ENCODE measurements around the gene SLC2A1.

DNA sequence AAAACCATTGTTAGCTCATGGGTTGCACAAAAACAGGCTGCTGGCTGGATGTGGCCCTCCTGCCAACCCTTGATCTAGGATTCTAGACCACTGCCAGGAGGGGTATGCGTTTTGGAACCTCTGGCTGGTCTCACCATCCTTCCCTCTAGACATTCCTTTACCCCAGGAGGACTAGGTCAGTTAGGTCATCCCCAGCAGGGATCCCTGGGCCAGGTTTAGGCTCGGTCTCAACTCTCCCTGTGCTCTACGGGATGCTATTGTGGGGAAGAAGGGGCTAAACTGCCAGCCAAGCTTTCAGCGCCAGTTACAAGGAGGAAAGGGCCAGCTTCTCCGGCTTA is 22.7 kb downstream of the SLC2A1 start:
- TF ChIP-seq ZNF384 (IDR thresholded peaks at IDR 0.05) (no peak), NFRKB (IDR thresholded peaks at IDR 0.05) (no peak), ARNT (IDR thresholded peaks at IDR 0.05) (no peak), SP1 (IDR thresholded peaks at IDR 0.05) (no peak)
- TF ChIP-seq, protein P1, sequence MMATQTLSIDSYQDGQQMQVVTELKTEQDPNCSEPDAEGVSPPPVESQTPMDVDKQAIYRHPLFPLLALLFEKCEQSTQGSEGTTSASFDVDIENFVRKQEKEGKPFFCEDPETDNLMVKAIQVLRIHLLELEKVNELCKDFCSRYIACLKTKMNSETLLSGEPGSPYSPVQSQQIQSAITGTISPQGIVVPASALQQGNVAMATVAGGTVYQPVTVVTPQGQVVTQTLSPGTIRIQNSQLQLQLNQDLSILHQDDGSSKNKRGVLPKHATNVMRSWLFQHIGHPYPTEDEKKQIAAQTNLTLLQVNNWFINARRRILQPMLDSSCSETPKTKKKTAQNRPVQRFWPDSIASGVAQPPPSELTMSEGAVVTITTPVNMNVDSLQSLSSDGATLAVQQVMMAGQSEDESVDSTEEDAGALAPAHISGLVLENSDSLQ (IDR thresholded peaks at IDR 0.05) = no peak
